Ovary (tissue), 9 donors: ENCODE measurements around the gene BNC2. TPM values are rescaled to one million over a fixed set of nuclear protein-coding genes. Genes with fewer than 3 reads are reported as not detected.

Experiments used
- DNase-seq, 5 donors: peaks; one replicate each; pipeline ENCODE4 v3.0.0-alpha.2; 2019 to 2020
- H3K27ac ChIP-seq, 2 donors: fragments of 200-600 bp; one replicate each; pipeline versions ENCODE4 v1.5.1 to v1.8.0; 2019 to 2022
- H3K27me3 ChIP-seq: fragments of 200-600 bp; one replicate; pipeline ENCODE4 v1.8.0; 2022
- H3K36me3 ChIP-seq: fragments of 200-600 bp; sonication (generic); one replicate; pipeline ENCODE4 v1.5.1; 2019
- H3K4me1 ChIP-seq: one replicate; pipeline ENCODE4 v1.8.1; 2013; ENCODE audit warnings: mild to moderate bottlenecking, moderate library complexity; ENCODE audit not compliant: insufficient read depth
- H3K4me3 ChIP-seq: fragments of 200-600 bp; sonication (generic); one replicate; pipeline ENCODE4 v1.5.1; 2017
- H3K9me3 ChIP-seq, 2 donors: fragments of 200-600 bp in 1 of 2; sonication (generic) in 1 of 2; one replicate each; pipeline versions ENCODE4 v1.5.1 to v1.8.1; 2013 to 2019; ENCODE audit warnings: mild to moderate bottlenecking in 1 of 2, moderate library complexity in 1 of 2
- EP300 ChIP-seq: sonication (generic); formaldehyde crosslinking; IDR thresholded peaks from one replicate; pipeline ENCODE4 v1.6.1; 2017; ENCODE audit warnings: antibody characterized with exemption
- POLR2A ChIP-seq: fragments of 450-650 bp; IDR thresholded peaks from one replicate; pipeline ENCODE4 v1.6.1; 2017; ENCODE audit warnings: antibody characterized with exemption, mild to moderate bottlenecking, moderate library complexity
- WGBS, 3 donors: extraction: QIAGEN DNeasy Blood & Tissue Kit in 1 of 3; methylation state at CpG; one replicate each; pipeline versions ENCODE4 v1.1.5 to v1.1.7; 2013 to 2017; 5-methylcytosine and 5-hydroxymethylcytosine counted together
- intact Hi-C, 4 donors: fragments of 100-400 bp; cut with DNase I; formaldehyde crosslinking; loops; one replicate each; pipeline versions ENCODE4 v1.11.0 to v1.15.1; 2022 to 2023
- polyA plus RNA-seq, 2 donors: library from polyadenylated mRNA; stranded (reverse); fragments of 200-250 nt in 1 of 2; fragments of 350-450 nt in 1 of 2; fragmentation: Illumina TruSeq in 1 of 2; extraction: RNeasy Lipid Tissue Mini Kit (QIAGEN cat#74804) in 1 of 2; gene quantifications; one replicate each; pipeline ENCODE4 v1.2.3, GENCODE V29; 2013 to 2014
- total RNA-seq, 7 donors: library from RNA; depleted of rRNA in 2 of 7; stranded (reverse); fragments of >200 nt in 2 of 7; fragmentation: NEBNext Ultra II Directional in 3 of 7; extraction: Animal tissue kit (Norgen Biotek cat#: 25700) in 3 of 7; gene quantifications; one replicate each; pipeline versions ENCODE4 v1.1.0 to v1.2.4, GENCODE V29; 2016 to 2023
- TF ChIP-seq, protein P1 (sequence below), 3 donors: fragments of 450-650 bp in 2 of 3; fragments of 200-600 bp in 1 of 3; IDR thresholded peaks; one replicate each; pipeline versions ENCODE4 v1.5.1 to v1.8.0; 2016 to 2022; ENCODE audit warnings: antibody characterized with exemption in 3 of 3, mild to moderate bottlenecking in 1 of 3
- donor health status: DM: no; HTN: no; CAD: no; lungs with moderate emphysema.
- donor health status: DM: no; HTN: no; CAD: no.
- donor health status: Bipolar disorder and iron deficiency.
- donor health status: DM: yes; HTN: yes; CAD: no.
- donor health status: DM: no; HTN: no; CAD: no.
- donor health status: DM: yes; HTN: yes; CAD: no.

The BNC2 gene
- total and polyA plus RNA-seq, 9 donors, result 17.2 to 232 (median 197) TPM

GRCh38 chr9:16690628-16691027, 179.8 kb downstream of the BNC2 start:
- no peaks in the 10 kb centered on the region for H3K9me3 ChIP-seq
- no peak overlapping the region for H3K4me3 ChIP-seq
- no peak overlapping the region for H3K27ac ChIP-seq
- no peaks in the 10 kb centered on the region for H3K36me3 ChIP-seq
- 89 to 95% (median 95%) methylated on average over 2 of the region's 2 CpGs for WGBS, 3 donors
- intact Hi-C loops, result loop anchor here in 1 of 4 donors (10.0 kb wide), 1 partner anchor 496 kb away; no protein-coding TSS in a partner anchor
- H3K4me1 ChIP-seq, result peaks cover 10% of the 10 kb centered on the region
- TF ChIP-seq, protein P1, sequence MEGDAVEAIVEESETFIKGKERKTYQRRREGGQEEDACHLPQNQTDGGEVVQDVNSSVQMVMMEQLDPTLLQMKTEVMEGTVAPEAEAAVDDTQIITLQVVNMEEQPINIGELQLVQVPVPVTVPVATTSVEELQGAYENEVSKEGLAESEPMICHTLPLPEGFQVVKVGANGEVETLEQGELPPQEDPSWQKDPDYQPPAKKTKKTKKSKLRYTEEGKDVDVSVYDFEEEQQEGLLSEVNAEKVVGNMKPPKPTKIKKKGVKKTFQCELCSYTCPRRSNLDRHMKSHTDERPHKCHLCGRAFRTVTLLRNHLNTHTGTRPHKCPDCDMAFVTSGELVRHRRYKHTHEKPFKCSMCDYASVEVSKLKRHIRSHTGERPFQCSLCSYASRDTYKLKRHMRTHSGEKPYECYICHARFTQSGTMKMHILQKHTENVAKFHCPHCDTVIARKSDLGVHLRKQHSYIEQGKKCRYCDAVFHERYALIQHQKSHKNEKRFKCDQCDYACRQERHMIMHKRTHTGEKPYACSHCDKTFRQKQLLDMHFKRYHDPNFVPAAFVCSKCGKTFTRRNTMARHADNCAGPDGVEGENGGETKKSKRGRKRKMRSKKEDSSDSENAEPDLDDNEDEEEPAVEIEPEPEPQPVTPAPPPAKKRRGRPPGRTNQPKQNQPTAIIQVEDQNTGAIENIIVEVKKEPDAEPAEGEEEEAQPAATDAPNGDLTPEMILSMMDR (IDR thresholded peaks at IDR 0.05), result no peak
- TF ChIP-seq POLR2A, result no peak
- DNase-seq, result no peak
- H3K27me3 ChIP-seq, result no peaks in the 10 kb centered on the region

- H3K27me3 ChIP-seq, result no peaks in the 10 kb centered on the region
- TF ChIP-seq, protein P1 (IDR thresholded peaks at IDR 0.05), result no peak
- TF ChIP-seq POLR2A (no peak), EP300 (no peak)
- no peak for DNase-seq
- no peaks in the 10 kb centered on the region for H3K9me3 ChIP-seq
- 50 to 94% (median 87%) methylated on average over 2 of the region's 2 CpGs for WGBS, 3 donors
- H3K27ac ChIP-seq, result no peak overlapping the region
- H3K4me3 ChIP-seq, result no peak overlapping the region
- peaks cover 10% of the 10 kb centered on the region for H3K4me1 ChIP-seq
- no peaks in the 10 kb centered on the region for H3K36me3 ChIP-seq
- intact Hi-C loops, result loop anchor here in 1 of 4 donors (10.0 kb wide), 1 partner anchor 495 kb away; no protein-coding TSS in a partner anchor
Observed at GRCh38 chr9:16690205-16690604, 180.3 kb downstream of the BNC2 start.

GRCh38 chr9:16689351-16689938, 181.0 kb downstream of the BNC2 start:
- intact Hi-C loops, result no loop called here
- Histone ChIP-seq H3K27me3 (no peaks in the 10 kb centered on the region), H3K9me3 (no peaks in the 10 kb centered on the region), H3K27ac (no peak overlapping the region), H3K4me3 (no peak overlapping the region), H3K36me3 (no peaks in the 10 kb centered on the region), H3K4me1 (peaks cover 10% of the 10 kb centered on the region)
- peak in 2 of 5 donors; percentile 26 to 54 for DNase-seq
- TF ChIP-seq, protein P1 (IDR thresholded peaks at IDR 0.05), result no peak
- TF ChIP-seq EP300 (no peak), POLR2A (no peak)
- 66 to 71% (median 69%) methylated on average over 5 of the region's 5 CpGs for WGBS, 3 donors

DNA sequence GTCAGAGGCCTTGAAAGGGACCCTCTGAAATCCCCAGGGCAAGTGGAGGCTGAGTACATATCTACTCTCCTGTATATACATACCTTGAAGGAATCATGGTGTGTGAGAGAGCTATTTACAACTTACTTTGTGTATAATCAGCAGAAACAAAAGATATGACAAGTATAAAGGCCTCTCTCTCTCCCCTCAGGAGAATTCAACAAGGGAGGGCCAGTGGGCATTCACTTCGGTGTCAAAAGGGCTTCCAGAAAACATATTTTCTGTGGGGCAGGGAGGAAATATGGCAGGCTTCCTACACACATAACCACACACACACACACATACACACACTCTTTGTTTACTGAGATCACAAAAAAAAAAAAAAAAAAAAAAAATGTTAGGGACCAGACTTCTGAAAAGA, 181.7 kb downstream of the BNC2 start:
- no peak for TF ChIP-seq POLR2A
- TF ChIP-seq, protein P1 (IDR thresholded peaks at IDR 0.05), result no peak
- no peak for TF ChIP-seq EP300
- WGBS, 3 donors, result 30 to 49% (median 44%) methylated on average over 1 of the region's 1 CpG
- Histone ChIP-seq H3K27me3 (no peaks in the 10 kb centered on the region), H3K4me3 (no peak overlapping the region), H3K4me1 (peaks cover 11% of the 10 kb centered on the region), H3K9me3 (no peaks in the 10 kb centered on the region), H3K27ac (no peak overlapping the region), H3K36me3 (no peaks in the 10 kb centered on the region)
- intact Hi-C loops, result no loop called here
- no peak for DNase-seq
